ENCODE results near the gene POLR3GL. TPM values are rescaled to one million over a fixed set of nuclear protein-coding genes. Genes with fewer than 3 reads are reported as not detected.

The POLR3GL gene
- total and polyA plus RNA-seq, 10 of the 15 experiments (the other 5 are each of a cell fraction or from before 2014, with no cell fraction given), result 12.8 to 47.0 (median 26.6) TPM

GRCh38 chr1:145972580-145972979 is 8.1 kb downstream of the POLR3GL start:
- H3K36me3 ChIP-seq (ENCODE audit: control insufficient read depth in 2 of 2, insufficient read depth in 2 of 2, low read length in 1 of 2), result no peaks in the 10 kb centered on the region
- no peak overlapping the region for H2AFZ ChIP-seq (ENCODE audit: control insufficient read depth, low read depth, low read length)
- no peaks in the 10 kb centered on the region for H4K20me1 ChIP-seq (ENCODE audit: control insufficient read depth, insufficient read depth)
- TF ChIP-seq ETV6 (conservative IDR thresholded peaks at IDR 0.05 in 1 of 2, IDR thresholded peaks at IDR 0.05 in 1 of 2; ENCODE audit: borderline replicate concordance in 1 of 2, low read depth in 1 of 2) (no peak), ATF7 (IDR thresholded peaks at IDR 0.05; ENCODE audit: low read depth) (no peak), DPF2 (IDR thresholded peaks at IDR 0.05) (no peak), SP1 (IDR thresholded peaks at IDR 0.05; ENCODE audit: low read depth, low read length) (no peak), RCOR1 (conservative IDR thresholded peaks at IDR 0.05; ENCODE audit: low read depth, low read length) (no peak), MLLT1 (IDR thresholded peaks at IDR 0.05) (no peak), BMI1 (IDR thresholded peaks at IDR 0.05; ENCODE audit: borderline replicate concordance) (no peak), E4F1 (IDR thresholded peaks at IDR 0.05; ENCODE audit: borderline replicate concordance, partially characterized antibody) (no peak), BCLAF1 (IDR thresholded peaks at IDR 0.05) (no peak), NR2C1 (IDR thresholded peaks at IDR 0.05) (no peak), CBFB (IDR thresholded peaks at IDR 0.05; ENCODE audit: low read depth) (no peak), NFIC (IDR thresholded peaks at IDR 0.05; ENCODE audit: low read depth, low read length) (no peak)
- H3K4me2 ChIP-seq (ENCODE audit: control insufficient read depth, insufficient read depth), result no peak overlapping the region
- H3K4me1 ChIP-seq (ENCODE audit: control insufficient read depth, insufficient read depth, low read length), result peaks cover 4% of the 10 kb centered on the region
- SMC1A ChIA-PET (ENCODE audit: uncharacterized antibody, unreplicated experiment), result no interaction called here
- no peak overlapping the region for H3K4me3 ChIP-seq
- no peaks in the 10 kb centered on the region for H3K27me3 ChIP-seq (replicated peaks in 1 of 2; ENCODE audit: control insufficient read depth in 2 of 2, insufficient read depth in 2 of 2, low read length in 1 of 2)
- CTCF ChIA-PET, result interaction anchor here (0.9 to 1.3 kb wide), 3 partner anchors 9 to 127 kb away, joined by 3 read pairs; partner anchors contain the start of gene NUDT17
- in situ Hi-C loops (cut with MboI), result loop anchor here (5.0 kb wide), 1 partner anchor 35 kb away; no protein-coding TSS in a partner anchor
- DNase-seq (ENCODE audit: low read depth, low spot score) (no peak), FAIRE-seq (no peak), ATAC-seq (no peak)
- RAD21 ChIA-PET (ENCODE audit: unreplicated experiment), result no interaction called here
- no TSS peak for BruUV-seq (replicated peaks)
- H3K9me3 ChIP-seq (replicated peaks; ENCODE audit: control insufficient read depth, insufficient read depth, low read length), result peaks cover under 1% of the 10 kb centered on the region
- intact Hi-C loops (cut with micrococcal nuclease; ENCODE audit: unreplicated experiment), result no loop called here
- no peaks in the 10 kb centered on the region for H3K79me2 ChIP-seq (ENCODE audit: control insufficient read depth, insufficient read depth, low read length)
- POLR2A ChIA-PET, result interaction anchor here (0.6 to 1.4 kb wide), 3 partner anchors 14 to 114 kb away, joined by 3 to 5 read pairs (median 5); partner anchors contain the start of genes LIX1L and PIAS3
- 78% methylated on average over 7 of the region's 7 CpGs for WGBS (ENCODE audit: insufficient coverage, insufficient replicate concordance, low lambda C conversion rate, missing lambda C conversion rate)
- H3K27ac ChIP-seq (ENCODE audit: control insufficient read depth, insufficient read depth), result no peak overlapping the region
- no peak overlapping the region for H3K9ac ChIP-seq (ENCODE audit: control insufficient read depth, insufficient read depth, low read length)

Measured in GM12878 (cell line).